ENCODE results near the gene MFSD11. TPM values are rescaled to one million over a fixed set of nuclear protein-coding genes. Genes with fewer than 3 reads are reported as not detected.
A peak's percentile ranks its signal among the peaks of the same experiment; 100 is the strongest.

The MFSD11 gene
- total and polyA plus RNA-seq, 2 of the 4 experiments (the other 2 are of a cell fraction): 12.3 to 16.1 TPM

DNA sequence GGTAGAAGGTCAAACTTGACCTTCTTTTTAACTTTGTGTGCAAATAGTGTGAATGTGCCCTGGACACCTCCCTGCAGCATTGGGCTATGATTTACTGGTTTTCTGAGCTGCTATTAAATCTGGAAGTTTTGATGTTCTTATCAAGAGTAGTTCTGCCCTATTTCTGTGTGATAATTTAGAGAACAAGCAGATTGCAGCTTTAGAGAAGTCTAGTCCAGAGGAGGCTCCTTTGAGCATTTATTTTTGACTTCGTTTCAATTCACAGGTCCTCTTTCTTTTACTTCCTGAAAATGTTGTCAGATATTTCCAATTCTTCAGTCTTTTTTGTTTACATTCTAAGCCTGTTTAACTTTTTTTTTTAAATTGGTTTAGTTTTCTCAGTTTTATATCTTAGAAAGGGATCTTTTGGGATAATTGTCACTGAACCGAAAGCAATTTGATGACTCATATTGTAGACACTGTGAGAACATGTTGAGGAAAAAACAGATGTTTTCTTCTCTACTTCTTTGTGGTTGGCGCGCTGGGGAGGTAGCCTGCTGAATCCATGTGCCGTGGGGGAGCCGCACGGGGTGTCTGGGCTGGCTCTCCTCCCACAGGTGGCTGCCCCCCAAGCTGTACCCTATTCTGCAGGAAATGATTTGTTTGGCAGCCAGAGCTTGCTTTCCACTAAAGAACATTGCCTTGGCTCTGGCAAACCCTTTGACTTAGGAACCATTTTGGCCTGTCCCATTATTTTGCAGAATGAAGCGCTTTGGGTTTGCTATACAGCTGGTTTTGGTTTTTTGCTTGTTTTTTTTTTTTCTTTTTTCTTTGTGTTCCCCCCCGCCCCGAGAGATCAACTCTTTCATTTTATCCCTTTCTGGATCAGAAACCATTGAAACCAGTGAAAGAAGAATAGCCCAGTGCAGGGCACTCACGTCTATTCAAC is 53.4 kb downstream of the MFSD11 start:
- no peak overlapping the region for H2AFZ ChIP-seq (replicated peaks; ENCODE audit: low read length, poor library complexity)
- intact Hi-C loops (cut with micrococcal nuclease): no loop called here
- no peak overlapping the region; the same call in 1 of the 2 replicates for H3K23ac ChIP-seq (ENCODE audit: low read depth, low read length)
- ChIA-PET CTCF (interaction anchor here (0.6 to 0.7 kb wide), 4 partner anchors 10 to 263 kb away, joined by 3 to 6 read pairs (median 3); no protein-coding TSS in a partner anchor), POLR2A (ENCODE audit: unreplicated experiment) (no interaction called here)
- WGBS, 2 experiments (ENCODE audit: extremely low coverage in 2 of 2, insufficient read length in 1 of 2): 96% methylated on average over 3 of the region's 11 CpGs; no CpG with 5 or more reads in 1 of the 2 experiments
- no peaks in the 10 kb centered on the region for H3K36me3 ChIP-seq (ENCODE audit: control insufficient read depth, insufficient read depth, low read length)
- H4K8ac ChIP-seq (ENCODE audit: low read depth in 2 of 2, low read length in 2 of 2): no peak overlapping the region
- no peaks in the 10 kb centered on the region for H3K27me3 ChIP-seq (ENCODE audit: control insufficient read depth, insufficient read depth, low read length)
- H3K4ac ChIP-seq (ENCODE audit: low read depth, low read length): no peak overlapping the region
- no peak overlapping the region for H2BK120ac ChIP-seq (ENCODE audit: low read depth, low read length)
- H3K4me1 ChIP-seq (ENCODE audit: control insufficient read depth, insufficient read depth, low read length): peaks cover 2% of the 10 kb centered on the region; the same call in 1 of the 2 replicates
- H2AK5ac ChIP-seq (ENCODE audit: low read depth, low read length): no peak overlapping the region
- TF ChIP-seq POLR2A (IDR thresholded peaks at IDR 0.05; ENCODE audit: low read depth, low read length): no peak
- peak; percentile 54; the same call in 1 of the 2 replicates for TF ChIP-seq FOS (IDR thresholded peaks at IDR 0.05; ENCODE audit: low read depth, low read length)
- TF ChIP-seq, protein P1, sequence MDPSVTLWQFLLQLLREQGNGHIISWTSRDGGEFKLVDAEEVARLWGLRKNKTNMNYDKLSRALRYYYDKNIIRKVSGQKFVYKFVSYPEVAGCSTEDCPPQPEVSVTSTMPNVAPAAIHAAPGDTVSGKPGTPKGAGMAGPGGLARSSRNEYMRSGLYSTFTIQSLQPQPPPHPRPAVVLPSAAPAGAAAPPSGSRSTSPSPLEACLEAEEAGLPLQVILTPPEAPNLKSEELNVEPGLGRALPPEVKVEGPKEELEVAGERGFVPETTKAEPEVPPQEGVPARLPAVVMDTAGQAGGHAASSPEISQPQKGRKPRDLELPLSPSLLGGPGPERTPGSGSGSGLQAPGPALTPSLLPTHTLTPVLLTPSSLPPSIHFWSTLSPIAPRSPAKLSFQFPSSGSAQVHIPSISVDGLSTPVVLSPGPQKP (IDR thresholded peaks at IDR 0.05; ENCODE audit: borderline replicate concordance, low read depth, low read length): no peak
- no peak for TF ChIP-seq RCOR1 (IDR thresholded peaks at IDR 0.05; ENCODE audit: insufficient replicate concordance, low read length)
- no peak for TF ChIP-seq SMC3 (IDR thresholded peaks at IDR 0.05; ENCODE audit: low read depth, low read length)
- TF ChIP-seq MXI1 (IDR thresholded peaks at IDR 0.05; ENCODE audit: borderline replicate concordance, low read depth, low read length): no peak
- TF ChIP-seq BHLHE40 (IDR thresholded peaks at IDR 0.05; ENCODE audit: low read depth, low read length): no peak
- in situ Hi-C loops (cut with MboI; ENCODE audit: low sequenced_read_pairs): no loop called here
- no peaks in the 10 kb centered on the region; the same call in 1 of the 2 replicates for H4K20me1 ChIP-seq (ENCODE audit: insufficient read depth, low read length)
- H3K79me1 ChIP-seq (ENCODE audit: low read depth in 1 of 2, low read length in 2 of 2): no peaks in the 10 kb centered on the region
- H3K9me1 ChIP-seq (ENCODE audit: insufficient read depth, low read length): 0 out of 2 replicates have a peak, but pooled peaks cover 1% of the 10 kb centered on the region
- no peak overlapping the region for H3K56ac ChIP-seq (ENCODE audit: extremely low read depth, insufficient read depth, low read length)
- BruUV-seq (replicated peaks): no TSS peak
- ATAC-seq (ENCODE audit: low read depth) (peak; percentile 57), DNase-seq (peak; percentile 38)
- peak overlapping the region; percentile 53 for H3K4me2 ChIP-seq (ENCODE audit: low read depth, low read length)
- no peak overlapping the region for H2BK5ac ChIP-seq (ENCODE audit: low read depth, low read length, poor library complexity, severe bottlenecking)
- no peak overlapping the region for H2BK20ac ChIP-seq (ENCODE audit: low read depth, low read length)
- dilution Hi-C loops (cut with HindIII; ENCODE audit: low sequenced_read_pairs, unreplicated experiment): no loop called here
- no peak overlapping the region for H3K14ac ChIP-seq (replicated peaks; ENCODE audit: low read depth, low read length)
- no peak overlapping the region for H2BK15ac ChIP-seq (ENCODE audit: low read depth, low read length)
- no peak overlapping the region for H3K18ac ChIP-seq (ENCODE audit: low read depth, low read length)
- no peak overlapping the region for H3K4me3 ChIP-seq (ENCODE audit: insufficient read depth, low read depth, low read length)
- no peaks in the 10 kb centered on the region for H3K9me3 ChIP-seq (ENCODE audit: control insufficient read depth, insufficient read depth, low read length)
- H2AK9ac ChIP-seq (replicated peaks; ENCODE audit: low read depth, low read length, poor library complexity): no peak overlapping the region
- H3K27ac ChIP-seq (ENCODE audit: insufficient read depth, low read length): no peak overlapping the region
- H4K5ac ChIP-seq (ENCODE audit: low read depth, low read length): no peak overlapping the region
- no peak overlapping the region for H3K9ac ChIP-seq (ENCODE audit: low read depth, low read length)
- no peak overlapping the region for H4K91ac ChIP-seq (ENCODE audit: insufficient read depth, low read depth, low read length)

Data from IMR-90 (cell line).